Mesothelial cell of epicardium (in vitro differentiated cells): Measurements from ENCODE around the gene C11orf87. TPM values are rescaled to one million over a fixed set of nuclear protein-coding genes. Genes with fewer than 3 reads are reported as not detected.

Source experiments
- DNase-seq, 2 experiments: peaks; one replicate each; pipeline ENCODE4 v3.0.0; 2021; ENCODE audit warnings: low spot score in 2 of 2; ENCODE audit not compliant: unreplicated experiment in 2 of 2
- H3K27ac Mint-ChIP-seq: 2 replicates; pipeline ENCODE4 v1.8.0; 2021; ENCODE audit warnings: mixed read lengths
- H3K27me3 Mint-ChIP-seq: 2 replicates; pipeline ENCODE4 v1.8.0; 2021; ENCODE audit warnings: low read depth, mixed read lengths
- H3K36me3 Mint-ChIP-seq: 2 replicates; pipeline ENCODE4 v1.8.0; 2021; ENCODE audit warnings: mixed read lengths
- H3K4me1 Mint-ChIP-seq: 2 replicates; pipeline ENCODE4 v1.8.0; 2021; ENCODE audit warnings: mixed read lengths
- H3K4me3 Mint-ChIP-seq: 2 replicates; pipeline ENCODE4 v1.8.0; 2021; ENCODE audit warnings: mild to moderate bottlenecking, moderate library complexity, mixed read lengths
- H3K9me3 Mint-ChIP-seq: 2 replicates; pipeline ENCODE4 v1.8.0; 2021; ENCODE audit warnings: mixed read lengths
- CTCF ChIP-seq: fragments of 200-600 bp; sonication (generic); IDR thresholded peaks from one replicate; pipeline ENCODE4 v1.5.0; 2021; ENCODE audit warnings: antibody characterized with exemption; ENCODE audit not compliant: unreplicated experiment
- total RNA-seq: library from RNA; stranded (reverse); gene quantifications from 3 replicates; pipeline ENCODE4 v1.2.1, GENCODE V29; 2021

C11orf87 gene
- total RNA-seq, 1 donor from 2014 or later, result 0.80 TPM

- H3K9me3 Mint-ChIP-seq, result peaks cover 5% of the 10 kb centered on the region
- DNase-seq, result no peak
- H3K4me3 Mint-ChIP-seq, result no peak overlapping the region
- no peaks in the 10 kb centered on the region for H3K4me1 Mint-ChIP-seq
- no peaks in the 10 kb centered on the region for H3K36me3 Mint-ChIP-seq
- no peak overlapping the region for H3K27ac Mint-ChIP-seq
- no peak for TF ChIP-seq CTCF
- H3K27me3 Mint-ChIP-seq, result peaks cover 30% of the 10 kb centered on the region
Observed at GRCh38 chr11:109443052-109443451, 21.1 kb downstream of the C11orf87 start.

- Mint-ChIP-seq H3K4me1 (no peaks in the 10 kb centered on the region), H3K27me3 (peaks cover 34% of the 10 kb centered on the region), H3K9me3 (no peaks in the 10 kb centered on the region), H3K4me3 (no peak overlapping the region), H3K27ac (no peak overlapping the region), H3K36me3 (no peaks in the 10 kb centered on the region)
- no peak for DNase-seq
- no peak for TF ChIP-seq CTCF
Observed at GRCh38 chr11:109454857-109455256, 32.9 kb downstream of the C11orf87 start.
